HG03575 (cell line): Measurements from ENCODE around the gene ZNF683.

Experiments used
- ATAC-seq: cut with Tn5 transposase; IDR thresholded peaks from one replicate; pipeline ENCODE4 v1.9.1; 2021; ENCODE audit not compliant: unreplicated experiment, insufficient number of reproducible peaks, low FRiP score; ENCODE audit errors: extremely low read depth

ZNF683 gene

DNA sequence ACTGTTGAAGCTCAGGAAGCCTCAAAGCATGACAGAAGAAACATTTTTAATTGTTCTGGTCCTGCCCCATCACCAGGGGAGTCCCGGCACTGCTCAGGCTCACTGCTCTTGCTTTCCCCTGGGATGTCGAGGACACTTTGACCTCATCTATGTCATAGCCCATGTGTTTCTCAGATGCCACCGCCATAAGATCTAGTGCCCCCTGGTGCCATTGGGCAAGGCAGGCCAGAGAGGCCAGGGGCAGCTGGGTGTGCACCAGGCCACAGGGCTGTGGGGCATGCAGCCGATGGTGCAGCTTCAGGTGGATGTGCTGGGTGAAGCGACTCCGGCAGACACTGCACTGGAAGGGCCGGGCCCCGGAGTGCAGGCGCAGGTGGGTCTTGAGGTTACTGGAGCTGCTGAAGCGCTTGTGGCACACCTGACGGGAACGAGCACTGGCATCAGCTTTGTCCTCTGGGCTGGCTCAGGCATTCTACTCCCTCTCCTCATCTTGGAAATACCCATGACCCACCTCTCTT lies 10.9 kb downstream of the ZNF683 start:
- ATAC-seq: no peak

DNA sequence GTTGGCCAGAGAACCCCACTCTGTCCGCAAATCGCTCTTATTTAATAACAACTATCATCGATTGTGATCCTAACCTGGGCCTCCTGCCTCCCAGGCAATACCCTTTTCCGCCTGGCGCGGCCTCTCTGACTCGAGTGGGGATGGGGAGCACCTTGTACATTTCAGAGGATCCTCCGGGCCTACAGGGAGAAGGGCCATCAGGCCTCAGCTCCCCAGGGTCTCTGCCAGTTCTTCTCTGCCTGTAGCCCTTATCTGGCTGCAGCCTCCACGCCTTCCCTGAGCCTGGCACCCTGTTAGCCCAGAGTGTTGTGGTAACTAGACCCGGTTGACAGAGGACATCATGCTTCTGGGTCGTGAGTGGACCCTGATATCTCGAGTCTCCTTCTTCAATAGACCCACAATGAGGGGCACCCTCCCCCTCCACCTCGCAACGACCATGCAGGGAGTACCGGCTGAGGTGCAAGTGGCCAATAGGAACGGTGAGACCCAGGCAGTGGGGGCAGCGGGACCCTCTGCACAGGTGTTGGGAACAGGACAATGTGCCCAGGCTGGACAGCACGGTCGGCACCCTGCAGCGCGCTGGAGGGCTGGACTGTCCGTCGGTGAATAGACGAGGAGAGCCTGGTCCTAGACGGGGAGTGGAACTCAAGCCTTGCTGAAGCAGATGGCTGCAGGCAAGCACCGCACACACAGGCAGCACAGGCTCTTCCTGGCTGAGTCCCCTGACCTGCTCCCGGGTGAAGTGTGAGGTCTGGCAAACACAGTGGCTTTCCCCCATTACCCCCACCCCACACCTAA lies 11.5 kb downstream of the ZNF683 start:
- no peak for ATAC-seq

DNA sequence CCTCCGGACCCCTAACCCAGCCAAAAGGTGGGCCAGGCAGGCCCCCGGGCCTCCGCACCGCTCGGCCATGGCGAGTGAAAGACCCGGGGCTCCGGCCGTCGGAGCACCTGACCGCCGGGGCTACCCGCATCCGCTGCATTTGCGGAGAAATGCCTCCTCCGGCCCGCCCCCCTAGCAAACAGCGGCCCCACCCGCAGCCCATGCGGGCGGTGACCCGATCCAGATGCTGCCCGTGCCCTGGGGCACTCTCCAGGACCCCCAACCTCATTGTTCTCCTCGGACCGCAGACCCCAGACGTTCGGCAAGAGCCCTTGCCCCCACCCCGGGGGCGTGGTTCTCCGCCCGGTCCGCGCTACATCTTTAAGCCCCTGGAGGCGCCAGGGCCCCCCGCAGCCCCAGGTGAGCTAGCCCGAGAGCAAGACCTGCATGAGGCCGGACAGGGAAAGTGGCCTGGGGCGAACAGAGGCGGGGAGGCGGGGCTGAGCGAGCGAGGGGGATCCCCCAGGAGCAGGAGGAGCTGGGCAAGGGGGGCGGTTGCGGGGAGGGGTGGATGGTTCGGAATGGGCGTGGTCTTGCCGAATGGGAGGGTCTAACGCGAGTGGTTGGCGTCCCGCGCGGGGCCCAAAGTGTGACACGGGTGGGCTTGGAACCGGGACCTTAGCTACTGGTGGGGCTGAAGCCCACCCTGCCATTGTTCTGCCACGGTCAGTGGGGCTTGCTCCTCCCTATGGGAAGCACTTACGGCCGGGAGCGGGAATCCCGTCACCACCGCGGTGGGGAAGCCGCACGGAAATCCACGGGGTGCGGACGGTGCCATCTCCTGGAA lies 12.4 kb downstream of the ZNF683 start:
- ATAC-seq: no peak

DNA sequence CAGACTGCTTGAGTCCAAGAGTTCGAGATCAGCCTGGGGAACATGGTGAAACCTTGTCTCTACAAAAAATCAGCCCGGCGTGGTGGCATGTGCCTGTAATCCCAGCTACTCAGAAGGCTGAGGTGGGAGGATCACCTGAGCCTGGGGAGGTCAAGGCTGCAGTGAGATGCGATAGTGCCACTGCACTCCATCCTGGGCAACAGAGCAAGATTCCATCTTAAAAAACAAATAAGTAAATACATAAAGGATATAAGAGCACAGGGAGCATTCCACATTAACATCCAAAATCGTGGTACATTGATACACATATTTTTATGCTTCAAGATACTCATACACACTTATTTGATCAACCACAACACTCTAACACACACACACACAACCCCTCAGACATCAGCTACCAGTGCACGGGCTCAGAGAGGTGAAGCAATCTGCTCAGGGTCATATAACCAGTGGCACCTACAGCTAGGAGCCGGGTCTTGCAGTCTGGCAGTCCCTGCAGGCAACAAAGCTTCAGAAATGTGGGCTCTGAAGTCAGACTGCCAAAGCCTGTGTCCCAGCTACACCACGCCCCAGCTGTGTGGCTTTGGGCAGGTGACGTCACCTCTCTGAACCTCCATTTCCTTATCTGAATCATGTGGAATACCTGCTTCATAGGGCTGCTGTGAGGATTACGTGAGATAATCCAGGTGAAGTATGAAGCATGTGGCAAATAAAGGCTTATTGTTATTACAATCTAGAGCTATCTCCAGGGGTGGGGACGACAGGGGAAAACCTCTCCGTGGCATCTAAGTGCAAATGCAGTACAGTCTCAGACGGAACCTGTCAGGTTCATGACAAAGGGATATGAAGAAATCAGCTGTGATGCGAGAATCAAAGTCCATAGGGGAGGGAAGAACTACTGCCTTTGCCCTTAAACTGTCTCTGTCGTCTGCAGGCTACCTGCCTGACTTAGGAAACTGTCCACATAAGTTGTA lies 13.9 kb downstream of the ZNF683 start:
- ATAC-seq: no peak

DNA sequence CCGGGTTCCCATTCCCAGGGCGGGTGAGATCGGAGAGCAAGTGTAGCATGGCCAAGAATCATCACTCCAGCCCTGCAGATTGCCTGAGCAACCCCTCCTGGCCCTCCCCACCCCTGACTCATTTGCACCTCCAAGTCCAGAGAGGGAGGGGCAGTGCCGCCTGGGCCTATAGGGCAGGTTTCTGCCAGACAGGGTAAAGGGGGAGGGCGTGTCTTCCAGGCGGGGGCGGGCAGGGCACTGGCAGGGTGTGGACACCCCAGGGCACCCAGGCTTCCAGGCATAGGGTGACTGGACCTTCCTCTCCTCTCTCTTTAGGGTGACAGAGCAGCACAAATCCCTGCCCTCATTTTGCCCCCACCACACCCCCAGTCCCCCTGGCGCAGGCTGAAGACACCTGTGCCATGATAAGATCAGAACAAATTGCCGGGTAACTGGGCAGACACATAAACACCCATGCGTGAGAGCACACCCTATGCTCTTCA lies 15.4 kb downstream of the ZNF683 start:
- ATAC-seq: no peak

DNA sequence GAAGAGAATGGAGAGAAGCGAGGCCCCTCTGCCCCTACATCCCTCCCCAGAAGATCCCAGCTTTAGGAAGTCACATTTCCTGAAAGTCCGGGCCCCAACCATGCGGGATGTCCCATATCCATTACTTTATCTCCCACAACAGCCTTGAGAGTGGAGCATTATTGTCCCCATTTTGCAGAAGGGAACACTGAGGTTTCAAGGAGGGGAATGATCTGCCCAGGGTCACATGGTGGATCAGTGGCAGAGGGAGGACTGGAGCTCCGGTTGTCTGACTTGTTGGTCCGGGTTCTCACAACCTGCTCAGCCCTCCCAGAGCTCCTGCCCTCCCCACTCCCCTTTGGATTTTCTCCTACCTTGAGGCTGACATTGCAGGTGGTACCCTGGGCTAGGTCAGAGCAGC lies 16.4 kb downstream of the ZNF683 start:
- ATAC-seq: no peak

DNA sequence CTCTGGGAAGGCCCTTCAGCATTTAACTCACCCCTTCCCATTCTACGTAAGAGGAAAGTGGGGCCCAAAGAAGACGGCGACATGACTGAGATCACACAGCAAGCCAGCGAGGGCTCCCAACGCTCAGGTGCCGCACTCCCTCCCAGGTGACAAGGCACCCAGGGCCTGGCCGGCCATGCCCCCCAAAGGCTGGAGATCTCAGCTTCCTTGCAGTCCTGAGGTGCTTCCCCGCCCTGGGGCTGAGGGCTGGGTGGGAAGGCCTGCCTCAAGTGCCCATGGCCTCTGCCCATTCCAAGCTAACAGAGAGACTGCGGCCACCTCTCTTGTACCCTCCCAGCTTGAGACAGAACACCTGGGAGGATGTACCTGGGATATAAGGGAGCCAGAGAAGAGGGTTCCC lies 17.6 kb downstream of the ZNF683 start:
- ATAC-seq: no peak

DNA sequence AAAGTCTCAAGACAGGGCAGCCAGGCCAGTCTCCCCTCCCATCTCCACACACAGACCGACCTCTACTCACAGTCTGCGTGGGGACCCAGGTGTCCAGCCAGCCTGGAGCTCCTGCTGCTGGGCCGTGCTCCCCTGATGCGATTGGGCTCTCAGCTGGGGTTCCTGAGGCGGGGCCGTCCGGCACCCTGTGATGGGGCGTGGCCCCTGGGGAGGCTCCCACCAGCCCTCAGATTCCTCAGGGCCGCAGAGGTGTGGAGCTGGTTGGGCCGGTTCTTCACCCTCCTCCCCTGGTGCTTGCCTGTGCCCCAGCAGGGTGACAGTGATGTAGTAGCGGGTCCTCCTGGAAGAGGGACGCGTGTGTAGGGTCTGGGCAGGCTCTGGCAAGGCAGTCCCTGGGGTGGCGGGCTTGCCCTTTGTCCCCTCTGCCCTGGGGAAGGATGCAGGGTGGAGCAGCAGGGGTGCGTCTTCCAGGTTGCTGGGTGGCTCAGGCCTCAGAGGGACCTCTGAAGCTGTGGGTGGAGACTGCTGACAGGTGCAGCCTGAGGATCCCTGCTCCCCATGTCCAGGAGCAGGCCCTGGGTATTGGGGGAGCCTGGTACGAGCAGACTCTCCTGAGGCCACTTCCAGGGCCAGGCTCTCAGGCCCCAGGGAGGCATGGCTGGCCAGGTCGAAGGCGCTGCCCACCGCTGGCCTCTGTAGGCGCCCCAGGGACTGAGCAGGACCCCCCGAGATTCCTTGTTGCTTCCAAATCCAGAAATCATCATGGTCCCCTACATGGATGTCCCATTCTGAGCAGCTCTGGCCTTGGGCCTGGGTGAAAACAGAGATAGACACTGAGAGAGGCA lies 18.4 kb downstream of the ZNF683 start, which contains the start of gene CRYBG2:
Gene CRYBG2 (minus strand): TSS at position 155 of the 845 bp plus-strand sequence. CDS start 7,473 bp downstream, outside the sequence.
- no peak for ATAC-seq

DNA sequence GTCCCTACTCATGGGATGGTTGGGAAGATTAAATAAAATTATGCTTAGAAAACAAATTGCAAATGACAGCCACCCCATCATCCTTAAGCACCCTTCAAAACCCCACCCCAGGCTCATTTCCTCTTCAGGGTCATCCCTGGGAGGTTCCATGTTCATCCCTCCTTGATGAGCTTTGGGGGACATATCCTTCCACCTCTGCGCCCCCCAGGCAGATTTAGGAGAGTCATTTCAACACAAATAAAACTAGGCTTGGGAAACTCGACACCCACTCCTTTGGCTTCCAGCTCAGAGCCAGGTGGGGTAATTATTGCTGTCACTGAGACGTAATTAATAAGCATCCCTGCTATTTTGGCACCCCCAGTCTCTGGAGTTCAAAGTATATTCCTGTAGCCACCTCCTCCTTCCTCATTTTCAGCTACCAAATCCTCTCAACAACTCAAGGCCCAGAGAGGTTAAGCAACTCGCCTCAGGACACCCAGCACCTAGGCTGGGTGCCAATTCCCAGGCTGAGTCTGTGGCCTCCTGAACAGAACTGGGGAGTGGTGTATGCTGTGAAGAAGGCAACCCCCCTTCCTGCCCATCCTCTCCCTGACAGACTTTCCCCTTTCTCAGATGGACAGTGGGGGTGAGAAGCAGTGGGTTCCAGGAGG lies 19.2 kb downstream of the ZNF683 start:
- no peak for ATAC-seq

DNA sequence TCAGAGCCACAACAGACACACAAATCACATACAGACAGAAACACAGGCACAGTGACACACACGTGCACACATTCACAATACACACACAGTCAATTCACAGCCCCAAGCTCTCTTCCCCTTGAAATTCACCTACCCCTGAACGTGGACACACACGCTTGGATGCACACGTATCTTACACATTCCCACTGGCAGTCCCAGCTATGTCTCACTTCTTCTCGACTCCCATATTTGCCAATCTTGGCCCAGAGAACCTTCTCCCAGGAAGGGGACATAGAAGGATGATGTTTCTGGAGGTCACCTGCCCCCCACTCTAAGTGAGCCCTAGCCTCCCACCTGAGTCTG lies 20.2 kb downstream of the ZNF683 start:
- ATAC-seq: no peak

DNA sequence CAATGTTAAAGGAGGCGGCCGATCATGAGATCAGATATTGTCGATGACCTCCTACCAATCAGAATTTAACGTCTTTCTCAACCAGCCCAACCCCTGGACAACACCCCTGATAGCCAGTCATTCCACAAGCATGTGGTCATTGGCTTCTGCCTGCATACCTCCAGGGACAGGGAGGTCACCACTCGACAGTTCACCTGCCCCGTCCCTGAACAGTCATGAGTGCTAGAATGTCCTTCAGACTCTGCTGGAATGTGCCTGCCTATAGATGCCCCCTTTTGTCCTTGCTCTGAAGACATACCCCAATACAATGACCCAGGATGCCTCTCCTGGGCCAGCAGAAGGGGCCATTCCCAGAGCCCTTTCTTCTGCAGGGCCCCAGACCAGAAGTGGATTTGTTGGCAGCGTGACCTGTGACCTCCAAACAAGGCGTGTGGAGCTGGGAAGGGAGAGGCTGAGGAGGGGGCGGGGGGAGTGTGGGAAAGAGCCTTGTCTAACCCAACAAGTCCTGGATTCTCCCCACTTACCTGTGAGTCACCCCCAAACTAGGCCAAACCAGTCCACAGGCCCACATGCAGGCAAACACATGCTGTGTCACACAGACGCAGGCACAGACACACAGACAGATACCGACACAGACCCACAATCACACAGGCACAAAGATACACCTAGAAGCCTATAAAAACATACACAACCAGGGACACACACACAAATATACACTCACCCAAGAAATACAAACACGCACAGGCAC lies 20.8 kb downstream of the ZNF683 start:
- no peak for ATAC-seq

DNA sequence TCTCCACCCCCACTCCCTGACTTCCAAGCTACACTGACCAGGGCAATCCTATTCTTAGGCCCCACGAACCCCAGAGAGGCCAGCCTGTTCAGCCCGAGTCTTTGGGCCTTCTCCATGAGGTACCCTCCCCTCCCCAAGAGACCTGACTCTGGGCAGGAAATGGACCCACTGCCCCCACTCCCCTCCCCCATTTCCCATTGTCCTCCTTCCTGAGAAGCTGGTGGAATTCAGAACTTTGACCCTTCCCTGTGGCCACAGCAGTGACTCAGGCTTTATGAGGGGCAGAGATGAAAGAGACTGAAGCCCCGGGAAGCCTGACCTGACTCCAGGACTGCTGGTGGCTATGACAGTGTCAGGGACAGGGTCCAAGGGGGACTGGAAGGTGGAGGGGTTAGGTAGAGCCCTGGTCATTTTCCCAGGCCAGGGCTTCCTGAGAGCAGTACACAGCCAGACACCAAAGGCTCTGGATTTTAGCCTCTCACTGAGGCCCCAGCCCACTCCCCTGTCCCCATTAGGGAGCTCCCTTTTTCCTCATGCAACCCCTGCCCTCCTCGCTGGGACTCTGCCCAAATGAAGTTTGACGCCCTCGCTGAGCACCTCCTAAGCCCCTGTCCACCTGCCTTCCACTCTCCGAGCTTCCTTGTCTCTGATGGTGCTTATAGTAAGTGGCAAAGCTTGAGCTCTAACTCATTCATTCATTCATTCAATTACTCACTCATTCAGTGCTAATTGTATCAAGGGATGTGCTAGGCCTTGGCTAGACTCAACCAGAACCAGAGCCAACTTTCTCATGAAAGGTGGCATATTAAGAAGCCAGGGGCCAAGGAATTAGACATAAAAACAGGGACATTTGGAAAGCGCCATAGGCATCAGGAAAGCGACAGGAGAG lies 21.6 kb downstream of the ZNF683 start:
- no peak for ATAC-seq

DNA sequence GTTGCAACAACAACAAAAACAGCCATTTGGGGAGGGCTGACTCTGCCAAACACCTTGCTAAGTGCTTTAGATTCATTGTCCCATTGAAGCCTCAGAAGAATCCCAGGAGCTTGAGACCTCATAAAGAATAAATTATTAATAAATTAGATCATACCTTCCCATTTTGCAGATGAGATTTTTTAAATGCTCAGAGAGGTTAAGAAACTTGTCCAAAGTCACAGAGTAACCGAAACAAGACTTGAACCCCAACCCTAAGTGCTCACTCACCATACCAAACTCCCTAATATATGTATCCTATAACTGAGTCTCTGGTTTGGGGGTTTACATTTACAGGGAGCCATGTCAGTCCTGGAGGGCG lies 22.2 kb downstream of the ZNF683 start:
- ATAC-seq: no peak

DNA sequence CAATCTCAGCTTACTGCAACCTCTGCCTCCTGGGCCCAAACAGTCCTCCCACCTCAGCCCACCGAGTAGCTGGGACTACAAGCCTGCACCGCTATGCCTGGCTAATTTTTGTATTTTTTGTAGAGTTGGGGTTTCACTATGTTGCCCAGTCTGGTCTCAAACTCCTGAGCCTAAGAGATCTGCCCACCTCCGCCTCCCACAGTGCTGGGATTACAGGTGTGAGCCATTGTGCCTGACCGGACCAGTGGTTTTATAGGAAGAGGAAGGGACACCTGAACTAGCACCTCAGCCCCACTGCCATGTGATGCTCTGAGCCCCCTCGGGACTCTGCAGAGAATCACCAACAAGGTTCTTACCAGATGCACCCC lies 22.7 kb downstream of the ZNF683 start:
- ATAC-seq: no peak

DNA sequence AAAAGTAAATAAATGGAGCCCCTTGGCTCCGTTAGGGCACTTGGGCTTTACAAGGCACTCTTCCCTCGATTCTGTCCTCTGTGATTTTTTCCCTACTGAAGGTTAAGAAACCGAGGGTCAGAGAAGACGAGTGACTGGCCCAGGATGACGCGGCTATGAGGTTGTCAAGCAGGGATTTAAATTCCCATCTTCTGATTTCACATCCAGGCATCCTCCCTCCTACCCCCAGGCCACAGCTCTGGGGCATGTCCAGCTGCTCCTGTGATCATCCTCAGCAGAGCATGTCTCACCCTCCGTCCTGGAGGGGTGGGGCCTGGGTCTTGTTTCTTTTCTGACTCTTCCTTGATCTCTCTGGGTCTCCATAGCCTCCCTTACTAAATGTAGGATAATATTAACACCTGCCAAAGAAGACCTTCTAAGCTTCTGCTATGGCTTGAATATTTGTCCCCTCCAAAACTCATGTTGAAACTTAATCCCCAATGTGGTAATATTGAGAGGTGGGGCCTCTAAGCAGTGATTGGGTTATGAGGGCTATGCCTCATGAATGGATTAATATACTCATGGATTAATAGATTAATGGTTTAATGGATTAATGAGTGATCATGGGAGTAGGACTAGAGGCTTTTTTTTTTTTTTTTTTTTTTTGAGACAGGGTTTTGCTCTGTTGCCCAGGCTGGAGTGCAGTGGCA lies 23.2 kb downstream of the ZNF683 start:
- ATAC-seq: no peak
